GM23248 (cell line): Measurements from ENCODE around the gene DUSP11. TPM values are rescaled to one million over a fixed set of nuclear protein-coding genes. Genes with fewer than 3 reads are reported as not detected.

ENCODE experiments used
- DNase-seq: peaks from one replicate; pipeline ENCODE4 v3.0.0-alpha.2; 2015
- H2AFZ ChIP-seq: fragments of 200-600 bp; sonication (generic); 2 replicates; pipeline ENCODE4 v1.6.1; 2016; ENCODE audit warnings: antibody characterized with exemption
- H3F3A ChIP-seq: fragments of 200-600 bp; sonication (generic); 2 replicates; pipeline ENCODE4 v1.6.1; 2016; ENCODE audit warnings: mild to moderate bottlenecking, antibody characterized with exemption, mixed run types; ENCODE audit not compliant: insufficient read depth
- H3K27ac ChIP-seq: fragments of 200-600 bp; sonication (generic); 2 replicates; pipeline ENCODE4 v1.5.1; 2016; ENCODE audit warnings: mild to moderate bottlenecking
- H3K27me3 ChIP-seq: fragments of 200-600 bp; sonication (generic); replicated peaks from 2 replicates; pipeline ENCODE4 v1.6.1; 2016; ENCODE audit warnings: mild to moderate bottlenecking; ENCODE audit not compliant: insufficient read depth
- H3K36me3 ChIP-seq: fragments of 200-600 bp; sonication (generic); 2 replicates; pipeline ENCODE4 v1.6.1; 2016; ENCODE audit warnings: low read depth, mild to moderate bottlenecking
- H3K4me1 ChIP-seq: fragments of 200-600 bp; sonication (generic); 2 replicates; pipeline ENCODE4 v1.6.1; 2016; ENCODE audit warnings: mild to moderate bottlenecking; ENCODE audit not compliant: insufficient read depth
- H3K4me2 ChIP-seq: fragments of 200-600 bp; sonication (generic); one replicate; pipeline ENCODE4 v1.6.1; 2016; ENCODE audit warnings: mild to moderate bottlenecking; ENCODE audit not compliant: unreplicated experiment
- H3K4me3 ChIP-seq: fragments of 200-600 bp; sonication (generic); 2 replicates; pipeline ENCODE4 v1.5.1; 2016; ENCODE audit warnings: mild to moderate bottlenecking
- H3K79me2 ChIP-seq: fragments of 200-600 bp; sonication (generic); 2 replicates; pipeline ENCODE4 v1.6.1; 2016; ENCODE audit warnings: mild to moderate bottlenecking; ENCODE audit not compliant: insufficient read depth
- H3K9ac ChIP-seq: fragments of 200-600 bp; sonication (generic); 2 replicates; pipeline ENCODE4 v1.6.1; 2016; ENCODE audit warnings: mild to moderate bottlenecking
- H3K9me2 ChIP-seq: fragments of 200-600 bp; sonication (generic); 2 replicates; pipeline ENCODE4 v1.6.1; 2016; ENCODE audit warnings: mixed run types, mild to moderate bottlenecking, moderate library complexity; ENCODE audit not compliant: insufficient read depth
- H3K9me3 ChIP-seq: fragments of 200-600 bp; sonication (generic); one replicate; pipeline ENCODE4 v1.6.1; 2017; ENCODE audit warnings: low read depth
- H4K20me1 ChIP-seq: fragments of 200-600 bp; sonication (generic); 2 replicates; pipeline ENCODE4 v1.6.0; 2016; ENCODE audit not compliant: insufficient read depth
- EZH2 ChIP-seq: fragments of 200-600 bp; sonication (generic); IDR thresholded peaks from 2 replicates; pipeline ENCODE4 v1.6.1; 2018; ENCODE audit warnings: antibody characterized with exemption, mild to moderate bottlenecking; ENCODE audit not compliant: insufficient read depth, poor library complexity, severe bottlenecking
- EZH2phosphoT487 ChIP-seq: fragments of 200-600 bp; sonication (generic); IDR thresholded peaks from 2 replicates; pipeline ENCODE4 v1.6.1; 2018; ENCODE audit warnings: antibody characterized with exemption, moderate library complexity, mild to moderate bottlenecking, low read depth; ENCODE audit not compliant: insufficient read depth
- WGBS, 2 experiments: methylation state at CpG; one replicate each; pipeline ENCODE4 v1.1.6; 2015 to 2017; ENCODE audit warnings: low lambda C conversion rate in 2 of 2, low coverage in 1 of 2; ENCODE audit errors: missing lambda C conversion rate in 2 of 2; 5-methylcytosine and 5-hydroxymethylcytosine counted together
- in situ Hi-C: fragments of 300-500 bp; cut with MboI; formaldehyde crosslinking; loops from 2 replicates; pipeline ENCODE4 v1.15.0; 2020
- polyA plus RNA-seq: library from polyadenylated mRNA; unstranded; fragments of >200 nt; fragmentation: Nextera tagmentation; extraction: Ambion mirVana; gene quantifications from 2 replicates; pipeline ENCODE4 v1.2.1, GENCODE V29; 2016
- total RNA-seq: library from RNA; depleted of rRNA; stranded (reverse); fragments of >200 nt; shearing (Covaris generic); gene quantifications from 2 replicates; pipeline ENCODE4 v1.2.3, GENCODE V29; 2014

The DUSP11 gene
- total and polyA plus RNA-seq, 2 experiments from 2014 or later, result 56.0 to 58.3 TPM

GRCh38 chr2:73736855-73737779, 42.8 kb downstream of the DUSP11 start, which contains the start of gene TPRKB:
TSS of gene TPRKB (minus strand) at chr2:73737345. CDS start at chr2:73734569, 2,776 bp downstream.
- peak within 1 kb of the TSS; percentile 95 for H3K4me2 ChIP-seq
- in situ Hi-C loops, result no loop called here
- peaks cover 8% of the 10 kb centered on the region; the same call in 1 of the 2 replicates for H3F3A ChIP-seq
- H3K36me3 ChIP-seq, result peaks cover 8% of the 10 kb centered on the region; the same call in 1 of the 2 replicates
- H3K27me3 ChIP-seq, result no peaks in the 10 kb centered on the region
- peak within 1 kb of the TSS; percentile 97 for H2AFZ ChIP-seq
- peak; percentile 98 for DNase-seq
- peak within 1 kb of the TSS; percentile 90 for H3K9ac ChIP-seq
- H4K20me1 ChIP-seq, result no peaks in the 10 kb centered on the region
- peak within 1 kb of the TSS; percentile 50 for H3K27ac ChIP-seq
- peaks cover 26% of the 10 kb centered on the region for H3K79me2 ChIP-seq
- H3K9me3 ChIP-seq, result no peaks in the 10 kb centered on the region
- peaks cover 13% of the 10 kb centered on the region for H3K4me1 ChIP-seq
- no peak for TF ChIP-seq EZH2phosphoT487
- no peak for TF ChIP-seq EZH2
- WGBS, 2 experiments, result 1 to 2% methylated on average over 49 of the region's 49 CpGs
- no peaks in the 10 kb centered on the region for H3K9me2 ChIP-seq
- peak within 1 kb of the TSS; percentile 96 for H3K4me3 ChIP-seq

- in situ Hi-C loops, result no loop called here
- Histone ChIP-seq H4K20me1 (no peaks in the 10 kb centered on the region), H3K9ac (peak overlapping the region; percentile 90), H3K4me2 (peak overlapping the region; percentile 95), H2AFZ (peak overlapping the region; percentile 97), H3K79me2 (peaks cover 26% of the 10 kb centered on the region), H3F3A (peaks cover 8% of the 10 kb centered on the region; the same call in 1 of the 2 replicates), H3K4me1 (peaks cover 13% of the 10 kb centered on the region), H3K36me3 (peaks cover 15% of the 10 kb centered on the region; the same call in 1 of the 2 replicates), H3K9me3 (no peaks in the 10 kb centered on the region), H3K27me3 (no peaks in the 10 kb centered on the region), H3K4me3 (peak overlapping the region; percentile 96), H3K27ac (peak overlapping the region; percentile 50), H3K9me2 (no peaks in the 10 kb centered on the region)
- 2 to 5% methylated on average over 8 of the region's 8 CpGs for WGBS, 2 experiments
- no peak for DNase-seq
- TF ChIP-seq EZH2 (no peak), EZH2phosphoT487 (no peak)
These were observed 43.5 kb downstream of the DUSP11 start for GRCh38 chr2:73736378-73736777.

GRCh38 chr2:73730810-73731209, 49.1 kb downstream of the DUSP11 start:
- no peak overlapping the region for H3K9ac ChIP-seq
- no peaks in the 10 kb centered on the region for H4K20me1 ChIP-seq
- no peaks in the 10 kb centered on the region for H3K27me3 ChIP-seq
- 93 to 94% methylated on average over 3 to 4 of the region's 4 CpGs for WGBS, 2 experiments
- peaks cover 3% of the 10 kb centered on the region for H3K4me1 ChIP-seq
- H3K27ac ChIP-seq, result no peak overlapping the region
- in situ Hi-C loops, result no loop called here
- H3K9me2 ChIP-seq, result no peaks in the 10 kb centered on the region
- H3K79me2 ChIP-seq, result peaks cover 17% of the 10 kb centered on the region
- peaks cover 23% of the 10 kb centered on the region for H3K36me3 ChIP-seq
- H2AFZ ChIP-seq, result no peak overlapping the region
- H3F3A ChIP-seq, result no peaks in the 10 kb centered on the region
- H3K4me3 ChIP-seq, result no peak overlapping the region
- H3K4me2 ChIP-seq, result no peak overlapping the region
- DNase-seq, result no peak
- TF ChIP-seq EZH2 (no peak), EZH2phosphoT487 (no peak)
- no peaks in the 10 kb centered on the region for H3K9me3 ChIP-seq

GRCh38 chr2:73728711-73729110, 51.2 kb downstream of the DUSP11 start:
- H3K4me2 ChIP-seq, result no peak overlapping the region
- H3K4me3 ChIP-seq, result no peak overlapping the region
- TF ChIP-seq EZH2phosphoT487 (no peak), EZH2 (no peak)
- no peaks in the 10 kb centered on the region for H3F3A ChIP-seq
- no peaks in the 10 kb centered on the region for H3K27me3 ChIP-seq
- no peak overlapping the region for H2AFZ ChIP-seq
- in situ Hi-C loops, result no loop called here
- WGBS, 2 experiments, result 69 to 70% methylated on average over 4 of the region's 4 CpGs
- no peak overlapping the region for H3K27ac ChIP-seq
- H3K9ac ChIP-seq, result no peak overlapping the region
- no peak for DNase-seq
- H4K20me1 ChIP-seq, result no peaks in the 10 kb centered on the region
- no peaks in the 10 kb centered on the region for H3K79me2 ChIP-seq
- no peaks in the 10 kb centered on the region for H3K9me2 ChIP-seq
- H3K4me1 ChIP-seq, result no peaks in the 10 kb centered on the region
- no peaks in the 10 kb centered on the region for H3K9me3 ChIP-seq
- peaks cover 23% of the 10 kb centered on the region for H3K36me3 ChIP-seq
